ENCODE results near the gene KRT222.

The KRT222 gene

GRCh38 chr17:40664582-40665333 lies at the start of gene KRT222:
TSS of gene KRT222 (minus strand) at chr17:40665177. CDS start at chr17:40665099, 78 bp downstream.
- no peak for DNase-seq (ENCODE audit: low spot score)

- no peak for DNase-seq (ENCODE audit: low spot score)
Measured at GRCh38 chr17:40714473-40714872, 49.5 kb upstream of the KRT222 start.

GRCh38 chr17:40707745-40708144 lies 42.8 kb upstream of the KRT222 start:
- DNase-seq (ENCODE audit: low spot score): no peak

GRCh38 chr17:40705584-40705983 lies 40.6 kb upstream of the KRT222 start:
- no peak for DNase-seq (ENCODE audit: low spot score)

- DNase-seq (ENCODE audit: low spot score): no peak
Measured at GRCh38 chr17:40703652-40704051, 38.7 kb upstream of the KRT222 start, which contains the start of gene KRT24. TSS of gene KRT24 (minus strand) at chr17:40703752. CDS start at chr17:40703693, 59 bp downstream.

- DNase-seq (ENCODE audit: low spot score): no peak
Measured at GRCh38 chr17:40702271-40702670, 37.3 kb upstream of the KRT222 start.

- no peak for DNase-seq (ENCODE audit: low spot score)
Measured at GRCh38 chr17:40699853-40700252, 34.9 kb upstream of the KRT222 start.

- DNase-seq (ENCODE audit: low spot score): no peak
Measured at GRCh38 chr17:40699371-40699770, 34.4 kb upstream of the KRT222 start.

- DNase-seq (ENCODE audit: low spot score): no peak
Measured at GRCh38 chr17:40697297-40697696, 32.3 kb upstream of the KRT222 start.

GRCh38 chr17:40696651-40697072 lies 31.7 kb upstream of the KRT222 start:
- DNase-seq (ENCODE audit: low spot score): no peak

- DNase-seq (ENCODE audit: low spot score): no peak
Measured at GRCh38 chr17:40695874-40696472, 31.0 kb upstream of the KRT222 start.

GRCh38 chr17:40694584-40694983 lies 29.6 kb upstream of the KRT222 start:
- no peak for DNase-seq (ENCODE audit: low spot score)

- DNase-seq (ENCODE audit: low spot score): no peak
Measured at GRCh38 chr17:40687106-40687505, 22.1 kb upstream of the KRT222 start.

- no peak for DNase-seq (ENCODE audit: low spot score)
Measured at GRCh38 chr17:40686192-40686591, 21.2 kb upstream of the KRT222 start.

GRCh38 chr17:40680998-40681397 lies 16.0 kb upstream of the KRT222 start:
- no peak for DNase-seq (ENCODE audit: low spot score)

- DNase-seq (ENCODE audit: low spot score): no peak
Measured at GRCh38 chr17:40679523-40679907, 14.5 kb upstream of the KRT222 start.

- no peak for DNase-seq (ENCODE audit: low spot score)
Measured at GRCh38 chr17:40678902-40679522, 14.0 kb upstream of the KRT222 start.

GRCh38 chr17:40675905-40676304 lies 10.9 kb upstream of the KRT222 start:
- DNase-seq (ENCODE audit: low spot score): no peak

GRCh38 chr17:40672654-40673053 lies 7.7 kb upstream of the KRT222 start:
- no peak for DNase-seq (ENCODE audit: low spot score)

GRCh38 chr17:40671282-40671681 lies 6.3 kb upstream of the KRT222 start:
- DNase-seq (ENCODE audit: low spot score): no peak

GRCh38 chr17:40666331-40666730 lies 1.4 kb upstream of the KRT222 start:
- no peak for DNase-seq (ENCODE audit: low spot score)

GRCh38 chr17:40663252-40663651 lies 1.7 kb downstream of the KRT222 start:
- no peak for DNase-seq (ENCODE audit: low spot score)

- no peak for DNase-seq (ENCODE audit: low spot score)
Measured at GRCh38 chr17:40659911-40660310, 5.1 kb downstream of the KRT222 start.
